Mucosa of descending colon (tissue), 3 donors: ENCODE measurements around the gene MMAA. TPM values are rescaled to one million over a fixed set of nuclear protein-coding genes. Genes with fewer than 3 reads are reported as not detected.

Experiments used
- ATAC-seq: fragments of 200-7000 bp; cut with Tn5 transposase; one replicate; pipeline ENCODE4 v1.9.1; 2020; ENCODE audit warnings: mild to moderate bottlenecking, moderate library complexity
- DNase-seq, 3 donors: peaks; one replicate each; pipeline ENCODE4 v3.0.0-alpha.2; 2020
- H3K36me3 ChIP-seq: fragments of 200-600 bp; one replicate; pipeline ENCODE4 v1.8.0; 2021; ENCODE audit warnings: low read depth, mild to moderate bottlenecking
- H3K4me1 ChIP-seq: fragments of 200-600 bp; one replicate; pipeline ENCODE4 v1.8.0; 2021; ENCODE audit warnings: low read depth, mild to moderate bottlenecking
- H3K4me3 ChIP-seq: fragments of 200-600 bp; one replicate; pipeline ENCODE4 v1.8.0; 2021; ENCODE audit warnings: mild to moderate bottlenecking
- H3K9me3 ChIP-seq: fragments of 200-600 bp; one replicate; pipeline ENCODE4 v1.8.0; 2021; ENCODE audit warnings: mild to moderate bottlenecking
- intact Hi-C, 2 donors: fragments of 100-400 bp; cut with DNase I in 1 of 2; cut with micrococcal nuclease in 1 of 2; formaldehyde crosslinking; loops; one replicate each; pipeline versions ENCODE4 v1.11.0 to v1.11.1; 2022; cut with DNase I, micrococcal nuclease
- total RNA-seq, 3 donors: library from RNA; stranded (reverse); fragmentation: NEBNext Ultra II Directional in 2 of 3; extraction: Animal tissue kit (Norgen Biotek cat#: 25700) in 2 of 3; gene quantifications; one replicate each; pipeline versions ENCODE4 v1.2.1 to v1.2.4, GENCODE V29; 2021 to 2023
- TF ChIP-seq, protein P1 (sequence below): fragments of 200-600 bp; IDR thresholded peaks from one replicate; pipeline ENCODE4 v1.8.0; 2022; ENCODE audit warnings: antibody characterized with exemption, mild to moderate bottlenecking
- donor health status: DM: no; HTN: no; CAD: no; lungs with moderate emphysema.
- donor health status: DM: no; HTN: no; CAD: no.
- donor health status: DM: no; HTN: yes; CAD: no.

MMAA gene
- total RNA-seq, 3 donors from 2014 or later = 12.9 to 20.8 (median 18.1) TPM

DNA sequence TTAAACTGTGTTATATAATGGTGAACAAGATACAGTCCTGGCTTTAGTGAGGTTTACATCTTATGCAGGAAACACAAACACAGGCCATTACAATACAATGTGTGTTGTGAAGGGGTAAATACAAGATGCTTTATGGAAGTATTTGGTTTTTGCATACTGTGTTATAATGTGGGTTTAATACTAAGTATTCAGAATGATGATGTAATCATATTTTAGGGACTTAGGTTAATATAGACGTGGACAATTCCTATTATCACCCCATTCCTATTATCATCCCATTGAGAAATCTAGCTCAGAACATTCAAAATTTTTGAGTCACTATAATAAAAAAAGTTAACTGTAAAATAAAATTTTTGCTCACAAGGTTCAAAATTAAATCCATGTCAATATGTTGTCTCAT is 24.1 kb downstream of the MMAA start:
- TF ChIP-seq, protein P1, sequence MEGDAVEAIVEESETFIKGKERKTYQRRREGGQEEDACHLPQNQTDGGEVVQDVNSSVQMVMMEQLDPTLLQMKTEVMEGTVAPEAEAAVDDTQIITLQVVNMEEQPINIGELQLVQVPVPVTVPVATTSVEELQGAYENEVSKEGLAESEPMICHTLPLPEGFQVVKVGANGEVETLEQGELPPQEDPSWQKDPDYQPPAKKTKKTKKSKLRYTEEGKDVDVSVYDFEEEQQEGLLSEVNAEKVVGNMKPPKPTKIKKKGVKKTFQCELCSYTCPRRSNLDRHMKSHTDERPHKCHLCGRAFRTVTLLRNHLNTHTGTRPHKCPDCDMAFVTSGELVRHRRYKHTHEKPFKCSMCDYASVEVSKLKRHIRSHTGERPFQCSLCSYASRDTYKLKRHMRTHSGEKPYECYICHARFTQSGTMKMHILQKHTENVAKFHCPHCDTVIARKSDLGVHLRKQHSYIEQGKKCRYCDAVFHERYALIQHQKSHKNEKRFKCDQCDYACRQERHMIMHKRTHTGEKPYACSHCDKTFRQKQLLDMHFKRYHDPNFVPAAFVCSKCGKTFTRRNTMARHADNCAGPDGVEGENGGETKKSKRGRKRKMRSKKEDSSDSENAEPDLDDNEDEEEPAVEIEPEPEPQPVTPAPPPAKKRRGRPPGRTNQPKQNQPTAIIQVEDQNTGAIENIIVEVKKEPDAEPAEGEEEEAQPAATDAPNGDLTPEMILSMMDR = no peak
- DNase-seq (no peak), ATAC-seq (no peak)
- Histone ChIP-seq H3K36me3 (no peaks in the 10 kb centered on the region), H3K4me3 (no peak overlapping the region), H3K4me1 (no peaks in the 10 kb centered on the region), H3K9me3 (no peaks in the 10 kb centered on the region)
- intact Hi-C loops = no loop called here

- no peak for DNase-seq
- TF ChIP-seq, protein P1 = no peak
- intact Hi-C loops = no loop called here
- ATAC-seq = no peak
- H3K36me3 ChIP-seq = no peaks in the 10 kb centered on the region
- H3K4me3 ChIP-seq = no peak overlapping the region
- H3K4me1 ChIP-seq = no peaks in the 10 kb centered on the region
- no peaks in the 10 kb centered on the region for H3K9me3 ChIP-seq
Observed at GRCh38 chr4:145644699-145645098, 25.5 kb downstream of the MMAA start.

- peaks cover 3% of the 10 kb centered on the region for H3K9me3 ChIP-seq
- no peak overlapping the region for H3K4me3 ChIP-seq
- H3K36me3 ChIP-seq = no peaks in the 10 kb centered on the region
- DNase-seq (no peak), ATAC-seq (no peak)
- TF ChIP-seq, protein P1 = no peak
- no peaks in the 10 kb centered on the region for H3K4me1 ChIP-seq
- intact Hi-C loops = no loop called here
Observed at GRCh38 chr4:145656156-145656555, 37.0 kb downstream of the MMAA start.

DNA sequence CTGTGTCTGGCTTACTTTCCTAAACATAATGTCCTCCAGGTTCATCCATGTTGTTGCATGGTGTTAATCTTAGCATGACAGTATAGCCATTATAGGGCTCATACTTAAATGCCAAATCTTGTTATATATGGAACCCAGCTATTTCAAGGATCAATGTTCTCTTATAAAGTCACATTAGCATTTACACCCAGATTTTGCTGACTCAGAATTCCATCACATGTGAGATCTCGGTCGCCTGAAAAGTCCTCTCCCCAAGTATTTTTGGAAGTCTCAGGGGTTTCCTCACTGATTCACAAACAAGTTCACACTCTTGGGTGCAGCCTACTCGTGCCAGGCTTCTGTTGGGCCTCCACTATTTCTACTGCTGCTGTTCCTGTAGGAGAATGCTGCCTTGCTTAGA is 40.9 kb downstream of the MMAA start:
- Histone ChIP-seq H3K9me3 (peaks cover 3% of the 10 kb centered on the region), H3K4me3 (no peak overlapping the region), H3K36me3 (no peaks in the 10 kb centered on the region), H3K4me1 (no peaks in the 10 kb centered on the region)
- ATAC-seq (no peak), DNase-seq (no peak)
- TF ChIP-seq, protein P1 = no peak
- intact Hi-C loops = no loop called here

GRCh38 chr4:145663194-145663593 is 44.0 kb downstream of the MMAA start:
- DNase-seq = no peak
- Histone ChIP-seq H3K36me3 (no peaks in the 10 kb centered on the region), H3K4me1 (no peaks in the 10 kb centered on the region), H3K4me3 (no peak overlapping the region), H3K9me3 (no peaks in the 10 kb centered on the region)
- TF ChIP-seq, protein P1 = no peak
- intact Hi-C loops = no loop called here
- ATAC-seq = no peak

DNA sequence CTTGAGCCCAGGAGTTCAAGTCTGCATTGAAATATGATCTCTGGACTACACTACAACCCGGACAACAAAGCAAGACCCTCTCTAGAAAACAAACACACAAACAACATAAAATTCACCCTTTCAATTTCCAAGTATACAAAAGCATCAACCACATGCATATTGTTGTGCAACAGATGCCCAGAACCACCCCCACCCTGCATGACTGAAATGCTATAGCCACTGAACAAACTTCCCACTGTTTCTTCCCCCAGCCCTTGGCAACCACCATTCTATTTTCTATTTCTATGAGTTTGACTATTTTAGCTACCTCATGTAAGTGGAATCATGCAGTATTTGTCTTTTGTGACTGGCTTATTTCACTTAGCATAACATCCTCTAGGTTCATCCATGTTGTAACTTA is 46.6 kb downstream of the MMAA start:
- TF ChIP-seq, protein P1 = no peak
- intact Hi-C loops = no loop called here
- H3K9me3 ChIP-seq = no peaks in the 10 kb centered on the region
- no peaks in the 10 kb centered on the region for H3K4me1 ChIP-seq
- no peaks in the 10 kb centered on the region for H3K36me3 ChIP-seq
- H3K4me3 ChIP-seq = no peak overlapping the region
- ATAC-seq = no peak
- DNase-seq = no peak
